ENCODE results near the gene GOLPH3.
"Not testable (repeated sequence)": the region's sequence is repeated elsewhere in the genome, so short reads cannot be mapped to it uniquely, and the experiment has no call there.

Gene GOLPH3

DNA sequence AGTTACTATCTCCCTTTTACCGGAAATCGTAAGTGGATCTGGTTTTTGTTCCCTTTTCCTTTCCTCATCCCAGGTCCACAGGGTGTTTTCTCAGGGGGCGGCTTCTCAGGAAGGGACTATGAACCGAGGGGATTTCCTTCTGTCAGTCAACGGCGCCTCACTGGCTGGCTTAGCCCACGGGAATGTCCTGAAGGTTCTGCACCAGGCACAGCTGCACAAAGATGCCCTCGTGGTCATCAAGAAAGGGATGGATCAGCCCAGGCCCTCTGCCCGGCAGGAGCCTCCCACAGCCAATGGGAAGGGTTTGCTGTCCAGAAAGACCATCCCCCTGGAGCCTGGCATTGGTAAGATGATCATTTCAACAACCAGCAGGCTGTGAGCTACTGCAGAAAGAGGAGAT is 75.8 kb downstream of the GOLPH3 start:
- DNase-seq = no peak

DNA sequence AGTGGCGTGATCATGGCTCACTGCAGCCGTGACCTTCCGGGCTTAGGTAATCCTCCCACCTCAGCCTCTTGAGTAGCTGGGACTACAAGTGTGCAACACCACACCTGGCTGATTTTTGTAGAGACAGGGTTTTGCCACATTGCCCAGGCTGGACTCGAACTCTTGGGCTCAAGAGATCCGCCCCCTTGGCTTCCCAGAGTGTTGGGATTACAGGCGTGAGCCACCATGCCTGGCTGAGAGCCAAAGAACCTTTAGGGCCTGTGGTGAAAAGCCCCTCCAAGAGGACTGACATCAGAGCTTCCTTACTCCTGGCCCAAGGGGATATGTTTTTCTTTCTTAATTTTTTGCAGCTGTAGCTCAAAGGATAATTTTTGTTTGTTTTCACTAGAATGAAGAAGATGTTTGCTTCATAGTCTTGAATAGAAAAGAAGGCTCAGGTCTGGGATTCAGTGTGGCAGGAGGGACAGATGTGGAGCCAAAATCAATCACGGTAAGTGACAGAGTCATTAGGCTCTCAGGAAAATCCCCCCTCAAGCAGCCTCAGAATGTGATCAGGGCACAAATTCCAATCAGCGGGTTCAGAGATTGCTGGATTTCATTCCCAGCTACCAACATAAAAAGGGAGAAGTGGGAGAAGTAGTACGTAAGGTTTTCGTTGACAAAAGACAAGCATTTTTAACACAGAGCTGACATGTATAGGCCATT is 77.1 kb downstream of the GOLPH3 start:
- no peak for DNase-seq

DNA sequence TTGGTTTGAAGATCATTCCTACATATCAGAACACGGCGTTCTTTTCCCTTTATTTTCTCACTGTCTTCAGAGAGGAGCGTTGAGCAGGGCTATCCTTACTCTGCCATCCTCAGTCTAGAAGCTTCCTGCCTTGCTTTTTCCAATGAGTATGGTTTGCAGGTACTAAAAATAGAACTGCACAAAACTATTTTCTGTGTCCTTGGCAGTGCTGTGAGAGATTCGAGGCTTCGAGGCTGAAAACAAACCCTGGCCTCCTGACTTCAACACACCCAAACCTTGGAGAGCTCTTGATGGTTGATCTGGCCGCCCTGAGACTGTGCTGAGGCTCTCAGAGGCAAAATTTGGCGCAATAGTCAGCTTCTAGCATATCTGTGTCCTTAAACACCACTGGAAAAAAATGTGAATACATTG is 78.9 kb downstream of the GOLPH3 start:
- DNase-seq = no peak

DNA sequence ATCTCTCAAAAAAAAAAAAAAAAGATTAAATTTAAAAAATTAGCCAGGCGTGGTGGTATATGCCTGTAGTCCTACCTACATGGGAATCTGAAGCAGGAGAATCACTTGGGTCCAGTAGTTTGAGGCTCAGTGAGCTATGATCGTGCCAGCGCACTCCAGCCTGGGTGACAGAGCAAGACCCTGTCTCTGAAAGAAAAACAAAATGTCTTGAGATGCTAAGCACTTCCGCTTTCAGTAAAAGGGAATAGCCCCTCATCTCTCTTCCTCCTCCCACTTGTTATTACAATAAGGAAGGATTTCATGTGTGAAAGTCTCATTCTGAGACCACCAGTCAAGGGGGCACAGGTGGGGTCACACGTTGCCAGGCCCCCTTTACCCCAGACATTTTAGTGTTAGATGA is 79.4 kb downstream of the GOLPH3 start:
- no peak for DNase-seq

DNA sequence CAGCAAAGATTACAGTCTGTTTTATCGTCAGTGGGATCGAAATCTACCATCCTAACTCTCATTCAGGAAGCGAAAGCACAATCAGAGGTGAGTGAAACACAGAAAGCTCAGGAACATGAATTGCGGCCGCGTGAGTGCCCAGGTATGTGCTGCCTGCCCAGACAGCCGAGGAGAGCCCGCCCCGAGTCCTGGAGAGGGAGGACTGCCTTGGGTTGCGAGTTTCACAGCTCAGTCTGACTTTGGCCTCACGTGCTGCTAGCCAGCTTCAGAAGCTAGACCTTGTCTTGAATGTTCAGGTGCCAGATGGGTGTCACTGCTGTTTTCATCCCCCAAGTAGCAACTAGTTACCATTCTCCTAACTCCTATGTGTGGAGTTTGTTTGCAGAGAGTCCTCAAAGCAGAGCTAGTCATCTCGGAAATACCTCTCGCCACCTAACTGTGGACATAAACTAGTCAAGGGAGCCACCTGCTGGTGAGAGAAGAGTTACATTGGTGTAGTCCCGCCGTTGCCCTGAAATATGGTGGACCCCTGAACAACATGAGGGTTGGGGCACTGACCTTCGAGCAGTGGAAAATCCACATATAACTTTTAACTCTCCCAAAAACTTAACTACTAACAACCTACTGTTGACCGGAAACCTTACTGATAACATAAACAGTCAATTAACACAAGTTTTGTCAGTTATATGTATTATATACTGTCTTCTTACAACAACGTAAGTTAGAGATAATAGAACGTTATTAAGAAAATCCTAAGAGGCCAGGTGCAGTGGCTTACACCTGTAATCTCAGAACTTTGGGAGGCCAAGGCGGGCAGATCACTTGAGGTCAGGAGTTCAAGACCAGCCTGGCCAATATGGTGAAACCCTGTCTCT is 80.9 kb downstream of the GOLPH3 start:
- DNase-seq = peak; percentile 58

DNA sequence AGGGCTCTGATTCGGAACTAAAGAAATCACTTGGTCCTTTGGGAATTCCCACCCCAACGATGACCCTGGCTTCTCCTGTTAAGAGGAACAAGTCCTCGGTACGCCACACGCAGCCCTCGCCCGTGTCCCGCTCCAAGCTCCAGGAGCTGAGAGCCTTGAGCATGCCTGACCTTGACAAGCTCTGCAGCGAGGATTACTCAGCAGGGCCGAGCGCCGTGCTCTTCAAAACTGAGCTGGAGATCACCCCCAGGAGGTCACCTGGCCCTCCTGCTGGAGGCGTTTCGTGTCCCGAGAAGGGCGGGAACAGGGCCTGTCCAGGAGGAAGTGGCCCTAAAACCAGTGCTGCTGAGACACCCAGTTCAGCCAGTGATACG is 83.4 kb downstream of the GOLPH3 start:
- DNase-seq = no peak

DNA sequence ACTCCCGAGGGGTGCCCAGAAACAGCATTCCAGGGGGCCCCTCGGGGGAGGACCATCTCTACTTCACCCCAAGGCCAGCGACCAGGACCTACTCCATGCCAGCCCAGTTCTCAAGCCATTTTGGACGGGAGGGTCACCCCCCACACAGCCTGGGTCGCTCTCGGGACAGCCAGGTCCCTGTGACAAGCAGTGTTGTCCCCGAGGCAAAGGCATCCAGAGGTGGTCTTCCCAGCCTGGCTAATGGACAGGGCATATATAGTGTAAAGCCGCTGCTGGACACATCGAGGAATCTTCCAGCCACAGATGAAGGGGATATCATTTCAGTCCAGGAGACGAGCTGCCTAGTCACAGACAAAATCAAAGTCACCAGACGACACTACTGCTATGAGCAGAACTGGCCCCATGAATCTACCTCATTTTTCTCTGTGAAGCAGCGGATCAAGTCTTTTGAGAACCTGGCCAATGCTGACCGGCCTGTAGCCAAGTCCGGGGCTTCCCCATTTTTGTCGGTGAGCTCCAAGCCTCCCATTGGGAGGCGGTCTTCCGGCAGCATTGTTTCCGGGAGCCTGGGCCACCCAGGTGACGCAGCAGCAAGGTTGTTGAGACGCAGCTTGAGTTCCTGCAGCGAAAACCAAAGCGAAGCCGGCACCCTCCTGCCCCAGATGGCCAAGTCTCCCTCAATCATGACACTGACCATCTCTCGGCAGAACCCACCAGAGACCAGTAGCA is 83.9 kb downstream of the GOLPH3 start:
- DNase-seq = no peak

DNA sequence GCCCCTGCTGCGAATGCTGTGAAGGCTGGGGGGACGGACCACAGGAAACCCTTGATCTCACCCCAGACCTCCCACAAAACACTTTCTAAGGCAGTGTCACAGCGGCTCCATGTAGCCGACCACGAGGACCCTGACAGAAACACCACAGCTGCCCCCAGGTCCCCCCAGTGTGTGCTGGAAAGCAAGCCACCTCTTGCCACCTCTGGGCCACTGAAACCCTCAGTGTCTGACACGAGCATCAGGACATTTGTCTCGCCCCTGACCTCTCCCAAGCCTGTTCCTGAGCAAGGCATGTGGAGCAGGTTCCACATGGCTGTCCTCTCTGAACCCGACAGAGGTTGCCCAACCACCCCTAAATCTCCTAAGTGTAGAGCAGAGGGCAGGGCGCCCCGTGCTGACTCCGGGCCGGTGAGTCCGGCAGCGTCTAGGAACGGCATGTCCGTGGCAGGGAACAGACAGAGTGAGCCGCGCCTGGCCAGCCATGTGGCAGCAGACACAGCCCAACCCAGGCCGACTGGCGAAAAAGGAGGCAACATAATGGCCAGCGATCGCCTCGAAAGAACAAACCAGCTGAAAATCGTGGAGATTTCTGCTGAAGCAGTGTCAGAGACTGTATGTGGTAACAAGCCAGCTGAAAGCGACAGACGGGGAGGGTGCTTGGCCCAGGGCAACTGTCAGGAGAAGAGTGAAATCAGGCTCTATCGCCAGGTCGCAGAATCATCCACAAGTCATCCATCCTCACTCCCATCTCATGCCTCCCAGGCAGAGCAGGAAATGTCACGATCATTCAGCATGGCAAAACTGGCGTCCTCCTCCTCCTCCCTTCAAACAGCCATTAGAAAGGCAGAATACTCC is 84.7 kb downstream of the GOLPH3 start:
- no peak for DNase-seq

DNA sequence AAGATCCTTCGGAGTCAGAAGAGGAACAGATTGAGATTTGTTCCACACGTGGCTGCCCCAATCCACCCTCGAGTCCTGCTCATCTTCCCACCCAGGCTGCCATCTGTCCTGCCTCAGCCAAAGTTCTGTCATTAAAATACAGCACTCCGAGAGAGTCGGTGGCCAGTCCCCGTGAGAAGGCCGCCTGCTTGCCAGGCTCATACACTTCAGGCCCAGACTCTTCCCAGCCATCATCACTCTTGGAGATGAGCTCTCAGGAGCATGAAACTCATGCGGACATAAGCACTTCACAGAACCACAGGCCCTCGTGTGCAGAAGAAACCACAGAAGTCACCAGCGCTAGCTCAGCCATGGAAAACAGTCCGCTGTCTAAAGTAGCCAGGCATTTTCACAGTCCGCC is 85.9 kb downstream of the GOLPH3 start:
- no peak for DNase-seq

DNA sequence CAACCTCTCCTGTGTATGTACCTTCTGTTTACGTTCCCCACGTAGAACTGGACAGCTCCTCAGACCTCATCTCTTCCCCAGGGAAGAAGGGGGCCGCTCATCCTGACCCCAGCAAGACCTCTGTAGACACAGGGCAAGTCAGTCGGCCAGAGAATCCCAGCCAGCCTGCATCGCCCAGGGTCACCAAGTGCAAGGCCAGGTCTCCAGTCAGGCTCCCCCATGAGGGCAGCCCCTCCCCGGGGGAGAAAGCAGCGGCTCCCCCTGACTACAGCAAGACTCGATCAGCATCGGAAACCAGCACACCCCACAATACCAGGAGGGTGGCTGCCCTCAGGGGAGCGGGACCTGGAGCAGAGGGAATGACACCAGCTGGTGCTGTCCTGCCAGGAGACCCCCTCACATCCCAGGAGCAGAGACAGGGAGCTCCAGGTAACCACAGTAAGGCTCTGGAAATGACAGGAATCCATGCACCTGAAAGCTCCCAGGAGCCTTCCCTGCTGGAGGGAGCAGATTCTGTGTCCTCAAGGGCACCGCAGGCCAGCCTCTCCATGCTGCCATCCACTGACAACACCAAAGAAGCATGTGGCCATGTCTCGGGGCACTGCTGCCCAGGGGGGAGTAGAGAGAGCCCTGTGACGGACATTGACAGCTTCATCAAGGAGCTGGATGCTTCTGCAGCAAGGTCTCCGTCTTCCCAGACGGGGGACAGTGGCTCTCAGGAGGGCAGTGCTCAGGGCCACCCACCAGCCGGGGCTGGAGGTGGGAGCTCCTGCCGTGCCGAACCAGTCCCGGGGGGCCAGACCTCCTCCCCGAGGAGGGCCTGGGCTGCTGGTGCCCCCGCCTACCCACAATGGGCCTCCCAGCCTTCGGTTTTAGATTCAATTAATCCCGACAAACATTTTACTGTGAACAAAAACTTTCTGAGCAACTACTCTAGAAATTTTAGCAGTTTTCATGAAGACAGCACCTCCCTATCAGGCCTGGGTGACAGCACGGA is 86.7 kb downstream of the GOLPH3 start:
- no peak for DNase-seq

DNA sequence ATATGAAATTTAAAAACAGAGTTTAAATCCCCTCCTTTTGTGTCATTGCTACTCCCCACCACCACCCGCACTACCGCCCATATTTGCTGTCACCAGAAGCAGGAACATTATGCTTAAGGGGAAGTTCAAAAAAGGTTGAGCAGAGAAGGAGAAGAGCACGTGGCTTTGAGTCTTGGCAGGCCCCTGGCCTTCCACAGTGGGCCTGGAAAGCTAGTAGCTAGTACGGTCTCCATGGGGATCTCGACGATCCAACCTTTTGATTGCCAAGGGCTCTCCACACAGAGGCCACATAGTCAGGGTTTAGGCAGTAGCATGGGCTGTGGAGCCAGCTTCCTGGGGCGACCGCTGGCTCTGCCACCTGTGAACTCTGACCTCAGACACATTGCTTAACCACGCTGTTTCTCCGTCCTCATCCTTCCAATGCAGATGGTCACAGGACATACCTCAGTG is 90.1 kb downstream of the GOLPH3 start:
- DNase-seq = peak; percentile 20

DNA sequence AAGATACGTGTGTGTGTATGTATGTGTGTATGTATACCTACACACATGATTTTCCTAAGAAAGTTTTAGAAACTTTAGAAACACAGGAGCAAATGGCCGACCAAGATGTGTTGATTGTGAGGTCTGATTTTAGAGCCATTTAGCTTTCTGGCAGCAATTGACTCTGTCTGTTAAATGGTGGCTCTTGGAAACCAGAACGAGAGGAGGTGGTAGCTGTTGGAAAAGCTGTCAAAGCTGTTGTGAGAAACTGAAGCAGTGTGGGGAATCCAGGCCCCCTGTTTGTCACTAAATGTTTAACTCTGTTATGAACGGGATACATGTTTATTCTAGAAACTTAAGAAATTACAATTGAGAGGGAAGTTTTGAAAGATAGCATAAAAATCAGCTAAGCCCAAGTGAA is 91.4 kb downstream of the GOLPH3 start:
- no peak for DNase-seq

DNA sequence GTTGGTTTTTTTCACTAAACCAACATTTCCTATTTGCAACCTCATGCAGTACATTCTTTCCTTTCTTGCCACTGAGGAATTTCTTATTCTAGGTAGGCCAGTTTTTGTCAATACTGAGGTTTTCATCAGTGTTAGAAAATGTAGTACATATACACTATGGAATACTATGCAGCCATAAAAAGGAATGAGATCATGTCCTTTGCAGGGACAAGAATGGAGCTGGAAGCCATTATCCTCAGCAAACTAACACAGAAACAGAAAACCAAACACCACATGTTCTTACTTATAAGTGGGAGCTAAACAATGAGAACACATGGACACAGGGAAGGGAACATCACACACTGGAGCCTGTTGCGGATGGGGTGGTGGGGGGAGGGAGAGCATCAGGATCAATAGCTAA is 93.6 kb downstream of the GOLPH3 start:
- DNase-seq = not testable (repeated sequence)

DNA sequence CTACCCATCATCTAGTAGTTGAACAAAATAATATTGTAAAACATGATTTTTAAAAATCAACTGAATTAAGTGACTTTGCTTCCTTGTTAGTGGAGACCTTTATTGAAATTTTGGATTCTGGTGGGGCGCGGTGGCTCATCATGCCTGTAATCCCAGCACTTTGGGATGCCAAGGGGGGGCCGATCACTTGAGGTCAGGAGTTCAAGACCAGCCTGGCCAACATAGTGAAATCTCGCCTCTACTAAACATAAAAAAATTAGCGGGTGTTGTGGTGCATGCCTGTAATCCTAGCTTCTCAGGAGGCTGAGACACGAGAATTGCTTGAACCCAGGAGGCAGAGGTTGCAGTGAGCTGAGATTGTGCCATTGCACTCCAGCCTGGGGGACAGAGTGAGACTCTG is 95.3 kb downstream of the GOLPH3 start:
- not testable (repeated sequence) for DNase-seq

DNA sequence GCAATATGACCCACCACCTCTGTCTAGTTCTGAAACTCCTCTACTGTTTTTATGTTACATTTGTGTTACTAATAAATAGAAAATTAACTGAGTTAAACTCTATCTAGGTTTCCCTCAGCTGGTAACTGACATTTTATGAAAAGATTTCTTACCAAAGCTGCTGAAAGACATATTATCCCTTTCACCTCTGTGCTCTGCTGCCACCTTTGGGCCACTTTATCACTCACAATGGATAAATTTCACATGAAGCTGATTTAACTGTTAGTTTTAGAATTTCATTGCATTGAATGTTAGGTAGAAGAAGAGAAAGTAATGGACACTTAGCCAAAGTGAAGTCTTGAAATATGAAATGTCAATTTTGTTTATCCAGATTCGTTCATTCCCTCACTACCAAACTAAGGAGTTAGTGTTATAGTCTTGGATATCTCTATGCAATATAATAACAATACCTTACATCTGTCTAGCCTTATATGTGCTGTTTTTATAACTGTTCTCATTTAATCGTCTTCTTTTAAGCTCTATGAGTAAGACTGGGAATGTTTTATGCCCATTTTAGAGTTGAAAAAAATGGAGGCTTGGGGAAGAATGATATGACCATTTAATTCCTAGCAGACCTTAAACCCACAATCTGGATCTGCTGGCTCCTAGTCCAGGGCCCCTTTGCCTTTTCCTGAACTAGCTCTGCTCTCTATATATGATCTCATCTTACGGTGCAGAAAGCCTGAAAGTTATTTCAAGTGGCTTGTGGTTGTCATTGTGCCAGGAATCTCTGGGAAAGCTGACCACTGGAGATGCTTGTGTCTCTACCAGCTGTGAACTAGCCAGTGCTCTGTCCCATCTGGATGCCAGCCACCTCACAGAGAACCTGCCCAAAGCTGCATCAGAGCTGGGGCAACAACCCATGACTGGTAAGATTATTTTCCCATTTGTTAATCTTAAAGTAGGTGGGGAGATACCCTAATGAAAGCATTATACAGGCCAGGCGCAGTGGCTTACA is 97.1 kb downstream of the GOLPH3 start:
- peak; percentile 43 for DNase-seq
